Measurements from ENCODE around the gene GIPC2.
"Not testable (repeated sequence)": the region's sequence is repeated elsewhere in the genome, so short reads cannot be mapped to it uniquely, and the experiment has no call there.

The GIPC2 gene

GRCh38 chr1:78045926-78046778, at the start of gene GIPC2:
Gene GIPC2, plus strand, starts transcription at chr1:78045966. Its CDS starts 129 bp downstream, at chr1:78046095.
- DNase-seq (ENCODE audit: low read depth), result no peak

GRCh38 chr1:77996734-77997133, 49.0 kb upstream of the GIPC2 start:
- no peak for DNase-seq (ENCODE audit: low read depth)

- not testable (repeated sequence) for DNase-seq (ENCODE audit: low read depth)
Observed at GRCh38 chr1:78000536-78000935, 45.2 kb upstream of the GIPC2 start.

GRCh38 chr1:78003070-78003746, 42.6 kb upstream of the GIPC2 start:
- DNase-seq (ENCODE audit: low read depth), result no peak

- DNase-seq (ENCODE audit: low read depth), result peak; percentile 40
Observed at GRCh38 chr1:78003882-78004718, 41.7 kb upstream of the GIPC2 start.

GRCh38 chr1:78004719-78005447, 40.9 kb upstream of the GIPC2 start, which contains the start of gene DNAJB4:
Gene DNAJB4, plus strand, starts transcription at chr1:78004939. Its CDS starts 172 bp downstream, at chr1:78005111.
- peak; percentile 97 for DNase-seq (ENCODE audit: low read depth)

- no peak for DNase-seq (ENCODE audit: low read depth)
Observed at GRCh38 chr1:78005448-78005722, 40.4 kb upstream of the GIPC2 start.

GRCh38 chr1:78005755-78006154, 40.0 kb upstream of the GIPC2 start:
- DNase-seq (ENCODE audit: low read depth), result peak; percentile 83

GRCh38 chr1:78006521-78006920, 39.2 kb upstream of the GIPC2 start:
- DNase-seq (ENCODE audit: low read depth), result no peak

- DNase-seq (ENCODE audit: low read depth), result no peak
Observed at GRCh38 chr1:78007677-78008341, 38.0 kb upstream of the GIPC2 start.

GRCh38 chr1:78009276-78009675, 36.5 kb upstream of the GIPC2 start:
- DNase-seq (ENCODE audit: low read depth), result no peak

GRCh38 chr1:78009836-78010235, 35.9 kb upstream of the GIPC2 start:
- DNase-seq (ENCODE audit: low read depth), result no peak

GRCh38 chr1:78011050-78011449, 34.7 kb upstream of the GIPC2 start:
- DNase-seq (ENCODE audit: low read depth), result no peak

- no peak for DNase-seq (ENCODE audit: low read depth)
Observed at GRCh38 chr1:78015148-78015547, 30.6 kb upstream of the GIPC2 start.

GRCh38 chr1:78019024-78019423, 26.7 kb upstream of the GIPC2 start:
- DNase-seq (ENCODE audit: low read depth), result no peak

GRCh38 chr1:78021134-78021533, 24.6 kb upstream of the GIPC2 start:
- DNase-seq (ENCODE audit: low read depth), result not testable (repeated sequence)

GRCh38 chr1:78029793-78030192, 16.0 kb upstream of the GIPC2 start:
- no peak for DNase-seq (ENCODE audit: low read depth)

GRCh38 chr1:78032996-78033796, 12.6 kb upstream of the GIPC2 start:
- DNase-seq (ENCODE audit: low read depth), result no peak

- DNase-seq (ENCODE audit: low read depth), result no peak
Observed at GRCh38 chr1:78033797-78034172, 12.0 kb upstream of the GIPC2 start.

- peak; percentile 45 for DNase-seq (ENCODE audit: low read depth)
Observed at GRCh38 chr1:78035121-78035520, 10.6 kb upstream of the GIPC2 start.

- DNase-seq (ENCODE audit: low read depth), result no peak
Observed at GRCh38 chr1:78036450-78036849, 9.3 kb upstream of the GIPC2 start.
